Measurements from ENCODE around the gene LAMC3.

LAMC3 gene

DNA sequence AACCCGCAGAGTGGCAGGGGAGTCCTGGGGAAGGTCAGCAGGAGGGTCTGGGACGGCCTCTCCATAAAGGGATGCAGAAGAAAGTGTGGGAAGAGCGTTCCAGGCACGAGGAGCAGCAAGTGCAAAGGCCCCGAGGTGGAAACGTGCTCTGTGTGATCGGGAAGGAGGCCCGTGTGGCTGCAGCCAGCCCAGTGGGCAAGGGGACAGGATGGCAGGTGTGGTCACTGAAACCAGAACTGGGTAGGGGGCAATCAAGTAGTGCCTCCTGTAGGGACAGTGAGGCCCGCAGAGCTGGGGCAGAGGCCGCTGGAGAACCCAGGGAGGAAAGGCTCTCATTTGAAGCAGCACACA is 16.3 kb upstream of the LAMC3 start (continued):
- TF ChIP-seq, protein P1, sequence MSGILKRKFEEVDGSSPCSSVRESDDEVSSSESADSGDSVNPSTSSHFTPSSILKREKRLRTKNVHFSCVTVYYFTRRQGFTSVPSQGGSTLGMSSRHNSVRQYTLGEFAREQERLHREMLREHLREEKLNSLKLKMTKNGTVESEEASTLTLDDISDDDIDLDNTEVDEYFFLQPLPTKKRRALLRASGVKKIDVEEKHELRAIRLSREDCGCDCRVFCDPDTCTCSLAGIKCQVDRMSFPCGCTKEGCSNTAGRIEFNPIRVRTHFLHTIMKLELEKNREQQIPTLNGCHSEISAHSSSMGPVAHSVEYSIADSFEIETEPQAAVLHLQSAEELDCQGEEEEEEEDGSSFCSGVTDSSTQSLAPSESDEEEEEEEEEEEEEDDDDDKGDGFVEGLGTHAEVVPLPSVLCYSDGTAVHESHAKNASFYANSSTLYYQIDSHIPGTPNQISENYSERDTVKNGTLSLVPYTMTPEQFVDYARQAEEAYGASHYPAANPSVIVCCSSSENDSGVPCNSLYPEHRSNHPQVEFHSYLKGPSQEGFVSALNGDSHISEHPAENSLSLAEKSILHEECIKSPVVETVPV (CRISPR knock-in tag; IDR thresholded peaks at IDR 0.05) = no peak
- TF ChIP-seq ZNF70 (CRISPR knock-in tag; IDR thresholded peaks at IDR 0.05) = no peak
- TF ChIP-seq SNAI2 (CRISPR knock-in tag; IDR thresholded peaks at IDR 0.05) = no peak
- no peak for TF ChIP-seq OSR1 (CRISPR knock-in tag; IDR thresholded peaks at IDR 0.05)
- TF ChIP-seq RARB (CRISPR knock-in tag; IDR thresholded peaks at IDR 0.05) = no peak
- TF ChIP-seq BACH2 (CRISPR knock-in tag; IDR thresholded peaks at IDR 0.05; ENCODE audit: borderline replicate concordance) = no peak
- no peak for TF ChIP-seq TCF4 (CRISPR knock-in tag; IDR thresholded peaks at IDR 0.05; ENCODE audit: borderline replicate concordance)
- TF ChIP-seq TOX (CRISPR knock-in tag; IDR thresholded peaks at IDR 0.05; ENCODE audit: borderline replicate concordance) = no peak

DNA sequence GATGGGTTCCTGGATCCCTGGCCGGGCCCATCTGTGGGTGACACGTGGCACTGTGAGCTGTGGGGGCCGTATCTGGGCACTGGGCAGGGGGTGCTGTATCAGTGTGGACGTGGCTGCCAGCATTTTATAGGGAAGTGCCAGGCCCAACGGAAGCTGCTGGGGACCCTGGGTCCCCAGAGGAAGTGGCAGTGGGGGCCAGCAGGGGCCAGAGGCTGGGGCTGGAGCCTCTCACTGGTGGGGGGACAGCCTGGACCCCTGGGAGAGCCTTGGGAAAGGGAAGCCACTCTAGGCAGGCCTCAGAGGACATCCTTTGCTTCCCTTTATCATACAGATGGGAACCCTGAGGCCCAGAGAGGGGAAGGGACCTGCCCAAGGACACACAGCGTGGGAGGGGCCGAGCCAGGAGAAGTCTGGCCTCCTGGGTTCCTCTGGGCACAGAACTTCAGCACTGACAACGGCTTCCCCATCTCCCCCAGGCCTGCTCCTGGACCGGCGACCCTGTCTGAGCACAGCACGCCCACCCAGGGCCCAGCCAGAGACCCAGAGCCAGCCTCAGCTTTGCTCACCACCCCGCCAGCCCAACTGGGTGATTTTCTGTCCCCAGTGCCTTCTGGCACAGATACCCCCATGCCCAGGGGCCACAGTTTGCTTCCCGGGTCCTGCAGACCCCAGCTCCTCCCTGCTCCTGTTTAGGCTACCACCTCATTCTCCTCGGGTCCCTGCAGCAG is 15.5 kb upstream of the LAMC3 start:
- no peak for ATAC-seq
- TF ChIP-seq ZFP3 (CRISPR knock-in tag; IDR thresholded peaks at IDR 0.05) (no peak), OSR1 (CRISPR knock-in tag; IDR thresholded peaks at IDR 0.05) (no peak), BACH2 (CRISPR knock-in tag; IDR thresholded peaks at IDR 0.05; ENCODE audit: borderline replicate concordance) (no peak), ISL1 (CRISPR knock-in tag; IDR thresholded peaks at IDR 0.05) (no peak)
- TF ChIP-seq, protein P2, sequence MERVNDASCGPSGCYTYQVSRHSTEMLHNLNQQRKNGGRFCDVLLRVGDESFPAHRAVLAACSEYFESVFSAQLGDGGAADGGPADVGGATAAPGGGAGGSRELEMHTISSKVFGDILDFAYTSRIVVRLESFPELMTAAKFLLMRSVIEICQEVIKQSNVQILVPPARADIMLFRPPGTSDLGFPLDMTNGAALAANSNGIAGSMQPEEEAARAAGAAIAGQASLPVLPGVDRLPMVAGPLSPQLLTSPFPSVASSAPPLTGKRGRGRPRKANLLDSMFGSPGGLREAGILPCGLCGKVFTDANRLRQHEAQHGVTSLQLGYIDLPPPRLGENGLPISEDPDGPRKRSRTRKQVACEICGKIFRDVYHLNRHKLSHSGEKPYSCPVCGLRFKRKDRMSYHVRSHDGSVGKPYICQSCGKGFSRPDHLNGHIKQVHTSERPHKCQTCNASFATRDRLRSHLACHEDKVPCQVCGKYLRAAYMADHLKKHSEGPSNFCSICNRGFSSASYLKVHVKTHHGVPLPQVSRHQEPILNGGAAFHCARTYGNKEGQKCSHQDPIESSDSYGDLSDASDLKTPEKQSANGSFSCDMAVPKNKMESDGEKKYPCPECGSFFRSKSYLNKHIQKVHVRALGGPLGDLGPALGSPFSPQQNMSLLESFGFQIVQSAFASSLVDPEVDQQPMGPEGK (CRISPR knock-in tag; IDR thresholded peaks at IDR 0.05; ENCODE audit: borderline replicate concordance) = no peak
- TF ChIP-seq, protein P1 (CRISPR knock-in tag; IDR thresholded peaks at IDR 0.05) = no peak

DNA sequence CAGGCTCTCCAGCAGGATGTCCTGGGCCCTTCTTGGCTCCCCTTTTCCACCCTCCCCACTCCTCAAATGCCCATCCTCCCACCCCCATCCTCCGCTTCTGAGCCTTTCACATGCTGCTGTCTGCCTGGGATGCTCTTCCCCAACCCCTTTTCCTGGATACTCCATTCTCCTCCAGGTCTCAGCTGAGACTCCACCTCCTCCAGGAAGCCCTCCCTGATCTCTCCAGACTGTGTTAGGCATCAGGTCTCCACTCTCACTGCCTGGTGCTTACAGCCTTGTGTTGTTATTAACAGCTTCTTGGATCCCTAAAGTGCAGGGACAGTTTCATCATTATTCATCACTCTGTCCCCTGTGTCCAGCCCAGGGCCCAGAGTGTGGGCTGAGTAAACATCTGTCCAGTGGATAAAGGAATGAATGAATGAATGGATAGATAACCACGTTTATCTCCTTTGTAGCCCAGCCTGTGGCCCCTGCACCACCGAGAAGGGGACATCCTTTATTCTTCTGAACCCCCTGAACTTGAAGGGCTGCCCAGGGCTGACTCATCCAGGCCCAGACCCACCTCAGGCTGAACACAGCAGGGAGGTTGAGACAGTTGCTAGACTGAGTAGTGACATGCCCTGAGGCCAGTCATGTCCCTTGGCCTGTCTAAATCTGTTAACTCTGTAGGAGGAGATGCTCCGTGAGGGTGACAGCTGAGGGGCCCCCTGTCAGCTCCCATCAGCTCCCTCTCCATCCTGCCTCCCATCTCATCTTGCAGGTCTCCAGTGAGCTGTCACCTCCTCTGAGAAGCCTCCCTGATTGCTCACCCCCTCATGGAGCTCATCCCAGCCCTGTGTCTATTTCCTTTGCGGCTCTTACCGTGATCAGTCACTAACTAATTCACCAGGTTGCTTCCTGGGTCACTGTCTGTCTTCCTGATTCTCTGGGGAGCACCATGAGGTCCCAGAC is 14.6 kb upstream of the LAMC3 start:
- no peak for ATAC-seq
- TF ChIP-seq ARNTL (CRISPR knock-in tag; IDR thresholded peaks at IDR 0.05; ENCODE audit: borderline replicate concordance, low read depth) (no peak), ZFP30 (CRISPR knock-in tag; IDR thresholded peaks at IDR 0.05) (no peak), ZC3H10 (CRISPR knock-in tag; IDR thresholded peaks at IDR 0.05) (no peak), ESRRG (CRISPR knock-in tag; IDR thresholded peaks at IDR 0.05) (no peak), RARB (CRISPR knock-in tag; IDR thresholded peaks at IDR 0.05) (no peak), BACH2 (CRISPR knock-in tag; IDR thresholded peaks at IDR 0.05; ENCODE audit: borderline replicate concordance) (no peak), OSR1 (CRISPR knock-in tag; IDR thresholded peaks at IDR 0.05) (no peak), PPARA (CRISPR knock-in tag; IDR thresholded peaks at IDR 0.05; ENCODE audit: borderline replicate concordance) (no peak), TOX (CRISPR knock-in tag; IDR thresholded peaks at IDR 0.05; ENCODE audit: borderline replicate concordance) (no peak), ISL1 (CRISPR knock-in tag; IDR thresholded peaks at IDR 0.05) (no peak), ZNF70 (CRISPR knock-in tag; IDR thresholded peaks at IDR 0.05) (no peak), CSDC2 (CRISPR knock-in tag; IDR thresholded peaks at IDR 0.05) (no peak)
- TF ChIP-seq, protein P3, sequence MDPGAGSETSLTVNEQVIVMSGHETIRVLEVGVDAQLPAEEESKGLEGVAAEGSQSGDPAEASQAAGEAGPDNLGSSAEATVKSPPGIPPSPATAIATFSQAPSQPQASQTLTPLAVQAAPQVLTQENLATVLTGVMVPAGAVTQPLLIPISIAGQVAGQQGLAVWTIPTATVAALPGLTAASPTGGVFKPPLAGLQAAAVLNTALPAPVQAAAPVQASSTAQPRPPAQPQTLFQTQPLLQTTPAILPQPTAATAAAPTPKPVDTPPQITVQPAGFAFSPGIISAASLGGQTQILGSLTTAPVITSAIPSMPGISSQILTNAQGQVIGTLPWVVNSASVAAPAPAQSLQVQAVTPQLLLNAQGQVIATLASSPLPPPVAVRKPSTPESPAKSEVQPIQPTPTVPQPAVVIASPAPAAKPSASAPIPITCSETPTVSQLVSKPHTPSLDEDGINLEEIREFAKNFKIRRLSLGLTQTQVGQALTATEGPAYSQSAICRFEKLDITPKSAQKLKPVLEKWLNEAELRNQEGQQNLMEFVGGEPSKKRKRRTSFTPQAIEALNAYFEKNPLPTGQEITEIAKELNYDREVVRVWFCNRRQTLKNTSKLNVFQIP (CRISPR knock-in tag; IDR thresholded peaks at IDR 0.05; ENCODE audit: borderline replicate concordance, low read depth) = no peak
- TF ChIP-seq, protein P4, sequence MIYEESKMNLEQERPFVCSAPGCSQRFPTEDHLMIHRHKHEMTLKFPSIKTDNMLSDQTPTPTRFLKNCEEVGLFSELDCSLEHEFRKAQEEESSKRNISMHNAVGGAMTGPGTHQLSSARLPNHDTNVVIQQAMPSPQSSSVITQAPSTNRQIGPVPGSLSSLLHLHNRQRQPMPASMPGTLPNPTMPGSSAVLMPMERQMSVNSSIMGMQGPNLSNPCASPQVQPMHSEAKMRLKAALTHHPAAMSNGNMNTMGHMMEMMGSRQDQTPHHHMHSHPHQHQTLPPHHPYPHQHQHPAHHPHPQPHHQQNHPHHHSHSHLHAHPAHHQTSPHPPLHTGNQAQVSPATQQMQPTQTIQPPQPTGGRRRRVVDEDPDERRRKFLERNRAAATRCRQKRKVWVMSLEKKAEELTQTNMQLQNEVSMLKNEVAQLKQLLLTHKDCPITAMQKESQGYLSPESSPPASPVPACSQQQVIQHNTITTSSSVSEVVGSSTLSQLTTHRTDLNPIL (CRISPR knock-in tag; IDR thresholded peaks at IDR 0.05; ENCODE audit: low read depth) = no peak
- TF ChIP-seq, protein P5, sequence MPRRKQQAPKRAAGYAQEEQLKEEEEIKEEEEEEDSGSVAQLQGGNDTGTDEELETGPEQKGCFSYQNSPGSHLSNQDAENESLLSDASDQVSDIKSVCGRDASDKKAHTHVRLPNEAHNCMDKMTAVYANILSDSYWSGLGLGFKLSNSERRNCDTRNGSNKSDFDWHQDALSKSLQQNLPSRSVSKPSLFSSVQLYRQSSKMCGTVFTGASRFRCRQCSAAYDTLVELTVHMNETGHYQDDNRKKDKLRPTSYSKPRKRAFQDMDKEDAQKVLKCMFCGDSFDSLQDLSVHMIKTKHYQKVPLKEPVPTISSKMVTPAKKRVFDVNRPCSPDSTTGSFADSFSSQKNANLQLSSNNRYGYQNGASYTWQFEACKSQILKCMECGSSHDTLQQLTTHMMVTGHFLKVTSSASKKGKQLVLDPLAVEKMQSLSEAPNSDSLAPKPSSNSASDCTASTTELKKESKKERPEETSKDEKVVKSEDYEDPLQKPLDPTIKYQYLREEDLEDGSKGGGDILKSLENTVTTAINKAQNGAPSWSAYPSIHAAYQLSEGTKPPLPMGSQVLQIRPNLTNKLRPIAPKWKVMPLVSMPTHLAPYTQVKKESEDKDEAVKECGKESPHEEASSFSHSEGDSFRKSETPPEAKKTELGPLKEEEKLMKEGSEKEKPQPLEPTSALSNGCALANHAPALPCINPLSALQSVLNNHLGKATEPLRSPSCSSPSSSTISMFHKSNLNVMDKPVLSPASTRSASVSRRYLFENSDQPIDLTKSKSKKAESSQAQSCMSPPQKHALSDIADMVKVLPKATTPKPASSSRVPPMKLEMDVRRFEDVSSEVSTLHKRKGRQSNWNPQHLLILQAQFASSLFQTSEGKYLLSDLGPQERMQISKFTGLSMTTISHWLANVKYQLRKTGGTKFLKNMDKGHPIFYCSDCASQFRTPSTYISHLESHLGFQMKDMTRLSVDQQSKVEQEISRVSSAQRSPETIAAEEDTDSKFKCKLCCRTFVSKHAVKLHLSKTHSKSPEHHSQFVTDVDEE (CRISPR knock-in tag; IDR thresholded peaks at IDR 0.05) = no peak
